ENCODE measurements around the gene KCNN4. TPM values are rescaled to one million over a fixed set of nuclear protein-coding genes. Genes with fewer than 3 reads are reported as not detected.

The KCNN4 gene
- total RNA-seq, 2 donors from 2014 or later = 2.9 TPM; not detected in 1

GRCh38 chr19:43735013-43735412 is 45.8 kb downstream of the KCNN4 start:
- ATAC-seq (no peak), DNase-seq (no peak)
- Histone ChIP-seq H3K9me3 (no peaks in the 10 kb centered on the region), H3K4me1 (no peaks in the 10 kb centered on the region), H3K4me3 (no peak overlapping the region), H3K36me3 (replicated peaks in 1 of 2; ENCODE audit: insufficient read depth in 1 of 2, low read depth in 2 of 2) (peaks cover 0 to 24% of the 10 kb centered on the region in 2 donors), H3K27ac (no peak overlapping the region), H3K27me3 (no peaks in the 10 kb centered on the region)
- 96 to 99% methylated on average over 6 of the region's 6 CpGs for WGBS, 2 donors
- TF ChIP-seq POLR2A (IDR thresholded peaks at IDR 0.05) (no peak), CTCF (IDR thresholded peaks at IDR 0.05) (no peak)
- intact Hi-C loops (cut with DNase I) = no loop called here

GRCh38 chr19:43731846-43732245 is 48.9 kb downstream of the KCNN4 start:
- 86 to 93% methylated on average over 1 of the region's 1 CpG for WGBS, 2 donors
- peaks cover 0 to 12% of the 10 kb centered on the region in 2 donors for H3K36me3 ChIP-seq (replicated peaks in 1 of 2; ENCODE audit: insufficient read depth in 1 of 2, low read depth in 2 of 2)

GRCh38 chr19:43731346-43731745 is 49.4 kb downstream of the KCNN4 start:
- Histone ChIP-seq H3K4me3 (no peak overlapping the region), H3K36me3 (replicated peaks in 1 of 2; ENCODE audit: insufficient read depth in 1 of 2, low read depth in 2 of 2) (peaks cover 0 to 12% of the 10 kb centered on the region in 2 donors), H3K27ac (no peak overlapping the region), H3K4me1 (no peaks in the 10 kb centered on the region), H3K27me3 (no peaks in the 10 kb centered on the region), H3K9me3 (no peaks in the 10 kb centered on the region)
- ATAC-seq (no peak), DNase-seq (no peak)
- intact Hi-C loops (cut with DNase I) = no loop called here
- TF ChIP-seq CTCF (IDR thresholded peaks at IDR 0.05) (no peak), POLR2A (IDR thresholded peaks at IDR 0.05) (no peak)
- WGBS, 2 donors = 86 to 92% methylated on average over 9 of the region's 14 CpGs

More at GRCh38 chr19:43731846-43732245, 48.9 kb downstream of the KCNN4 start:
- H3K4me3 ChIP-seq = no peak overlapping the region
- H3K4me1 ChIP-seq = no peaks in the 10 kb centered on the region
- no peak for ATAC-seq
- intact Hi-C loops (cut with DNase I) = no loop called here
- no peak overlapping the region for H3K27ac ChIP-seq
- no peaks in the 10 kb centered on the region for H3K9me3 ChIP-seq
- TF ChIP-seq POLR2A (IDR thresholded peaks at IDR 0.05) = no peak
- no peak for TF ChIP-seq CTCF (IDR thresholded peaks at IDR 0.05)
- no peaks in the 10 kb centered on the region for H3K27me3 ChIP-seq
- DNase-seq = no peak

- Histone ChIP-seq H3K9me3 (no peaks in the 10 kb centered on the region), H3K36me3 (replicated peaks in 1 of 2; ENCODE audit: insufficient read depth in 1 of 2, low read depth in 2 of 2) (peaks cover 0 to 12% of the 10 kb centered on the region in 2 donors), H3K27ac (no peak overlapping the region), H3K27me3 (no peaks in the 10 kb centered on the region), H3K4me1 (no peaks in the 10 kb centered on the region), H3K4me3 (no peak overlapping the region)
- 92 to 95% methylated on average over 3 to 4 of the region's 5 CpGs for WGBS, 2 donors
- ATAC-seq = no peak
- no peak for TF ChIP-seq POLR2A (IDR thresholded peaks at IDR 0.05)
- intact Hi-C loops (cut with DNase I) = no loop called here
- DNase-seq = no peak
Observed at GRCh38 chr19:43729919-43730318, 50.9 kb downstream of the KCNN4 start.

- WGBS, 2 donors = 56 to 62% methylated on average over 1 to 4 of the region's 4 CpGs
- intact Hi-C loops (cut with DNase I) = no loop called here
- TF ChIP-seq POLR2A (IDR thresholded peaks at IDR 0.05) = no peak
- TF ChIP-seq CTCF (IDR thresholded peaks at IDR 0.05) = no peak
- Histone ChIP-seq H3K36me3 (replicated peaks in 1 of 2; ENCODE audit: insufficient read depth in 1 of 2, low read depth in 2 of 2) (peaks cover 0 to 6% of the 10 kb centered on the region in 2 donors), H3K27ac (no peak overlapping the region), H3K27me3 (no peaks in the 10 kb centered on the region), H3K4me3 (no peak overlapping the region), H3K9me3 (no peaks in the 10 kb centered on the region), H3K4me1 (no peaks in the 10 kb centered on the region)
- DNase-seq (no peak), ATAC-seq (no peak)
Observed at GRCh38 chr19:43727593-43727853, 53.2 kb downstream of the KCNN4 start.
